HG02885 (cell line): ENCODE measurements around the gene APH1B.
"Not testable (repeated sequence)": the region's sequence is repeated elsewhere in the genome, so short reads cannot be mapped to it uniquely, and the experiment has no call there.

Experiments used
- ATAC-seq: cut with Tn5 transposase; IDR thresholded peaks from one replicate; pipeline ENCODE4 v1.9.1; 2021; ENCODE audit warnings: mild to moderate bottlenecking; ENCODE audit not compliant: unreplicated experiment, poor library complexity

The APH1B gene

DNA sequence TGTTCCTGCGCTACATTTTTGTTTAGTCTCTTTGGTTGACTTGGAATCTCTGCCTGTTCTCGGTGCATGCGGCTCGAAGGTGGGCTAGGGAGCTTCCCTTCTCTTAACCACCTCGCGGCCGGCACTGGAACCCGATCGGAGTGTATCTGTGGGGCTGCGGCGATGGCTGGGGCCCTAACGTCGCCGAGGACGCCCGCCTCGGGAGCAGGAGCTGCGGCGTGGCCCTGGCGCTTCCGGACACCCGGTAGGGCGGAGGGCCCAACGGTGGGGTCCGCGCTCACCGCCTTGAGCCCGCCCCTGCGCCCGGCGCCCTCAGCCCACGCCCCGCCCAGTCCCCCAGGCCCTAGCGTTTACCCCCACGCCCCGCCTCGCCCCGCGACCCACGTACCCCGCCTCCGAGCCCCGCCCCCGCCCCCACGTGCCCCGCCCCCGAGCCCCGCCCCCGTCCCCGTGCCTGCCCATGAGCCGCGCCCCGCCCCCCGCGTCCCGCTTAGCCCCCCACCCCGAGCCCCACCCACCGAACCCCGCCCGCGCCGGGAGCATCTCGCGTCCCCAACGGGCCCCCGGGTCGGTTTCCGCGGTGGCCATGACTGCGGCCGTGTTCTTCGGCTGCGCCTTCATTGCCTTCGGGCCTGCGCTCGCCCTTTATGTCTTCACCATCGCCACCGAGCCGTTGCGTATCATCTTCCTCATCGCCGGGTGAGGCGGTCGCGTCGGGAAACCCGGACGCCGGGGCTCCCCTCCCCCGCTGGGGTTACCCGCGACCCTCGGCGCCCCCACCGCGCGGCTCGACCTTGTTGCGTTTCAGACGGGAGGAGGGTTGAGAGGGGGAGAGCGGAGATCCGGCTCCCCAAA is at the start of gene APH1B:
TSS of gene APH1B (plus strand) at position 568 of the 855 bp plus-strand sequence. CDS start at position 587, 19 bp downstream.
- peak; percentile 83 for ATAC-seq

- no peak for ATAC-seq
Observed at GRCh38 chr15:63227689-63228088, 49.7 kb upstream of the APH1B start.

GRCh38 chr15:63231206-63231605 is 46.2 kb upstream of the APH1B start:
- no peak for ATAC-seq

DNA sequence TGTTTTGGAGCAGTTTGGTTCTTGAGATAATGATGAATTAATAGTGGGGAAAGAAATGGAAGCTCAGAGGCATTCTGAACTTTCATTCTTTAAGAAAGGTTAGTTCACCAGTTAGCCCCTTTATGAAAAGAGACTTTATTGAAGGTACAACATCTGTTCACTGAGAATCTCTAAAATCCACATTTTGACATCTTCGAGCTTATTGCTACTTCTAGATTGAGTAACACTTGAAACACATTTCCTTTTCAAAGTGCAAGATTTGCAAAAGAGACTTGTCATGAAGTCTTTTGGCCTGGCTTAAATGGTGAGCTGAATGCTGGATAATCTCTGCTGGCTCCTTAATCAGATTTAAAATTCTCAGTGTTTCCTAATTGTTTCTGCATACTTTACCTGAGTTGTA is 45.7 kb upstream of the APH1B start:
- no peak for ATAC-seq

DNA sequence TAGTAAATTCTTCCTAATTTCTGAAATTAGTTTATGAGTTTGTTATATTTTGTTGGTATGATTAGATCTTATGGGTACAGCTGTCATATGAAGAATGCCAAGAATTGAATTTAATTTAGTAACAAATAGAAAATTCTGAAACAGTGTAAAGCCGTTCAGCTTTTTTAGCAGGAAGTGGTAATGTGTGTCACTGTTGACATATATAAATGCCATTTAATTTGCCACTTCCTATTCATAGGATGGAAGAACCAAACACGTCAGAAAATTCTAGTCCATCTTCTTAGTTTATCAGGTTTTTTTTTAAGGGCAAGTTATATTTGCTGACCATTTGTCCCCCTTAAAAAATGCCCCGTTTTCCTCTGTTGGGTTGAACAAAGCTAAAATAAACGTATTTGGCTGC is 45.0 kb upstream of the APH1B start:
- no peak for ATAC-seq

GRCh38 chr15:63232943-63233342 is 44.5 kb upstream of the APH1B start:
- ATAC-seq: no peak

DNA sequence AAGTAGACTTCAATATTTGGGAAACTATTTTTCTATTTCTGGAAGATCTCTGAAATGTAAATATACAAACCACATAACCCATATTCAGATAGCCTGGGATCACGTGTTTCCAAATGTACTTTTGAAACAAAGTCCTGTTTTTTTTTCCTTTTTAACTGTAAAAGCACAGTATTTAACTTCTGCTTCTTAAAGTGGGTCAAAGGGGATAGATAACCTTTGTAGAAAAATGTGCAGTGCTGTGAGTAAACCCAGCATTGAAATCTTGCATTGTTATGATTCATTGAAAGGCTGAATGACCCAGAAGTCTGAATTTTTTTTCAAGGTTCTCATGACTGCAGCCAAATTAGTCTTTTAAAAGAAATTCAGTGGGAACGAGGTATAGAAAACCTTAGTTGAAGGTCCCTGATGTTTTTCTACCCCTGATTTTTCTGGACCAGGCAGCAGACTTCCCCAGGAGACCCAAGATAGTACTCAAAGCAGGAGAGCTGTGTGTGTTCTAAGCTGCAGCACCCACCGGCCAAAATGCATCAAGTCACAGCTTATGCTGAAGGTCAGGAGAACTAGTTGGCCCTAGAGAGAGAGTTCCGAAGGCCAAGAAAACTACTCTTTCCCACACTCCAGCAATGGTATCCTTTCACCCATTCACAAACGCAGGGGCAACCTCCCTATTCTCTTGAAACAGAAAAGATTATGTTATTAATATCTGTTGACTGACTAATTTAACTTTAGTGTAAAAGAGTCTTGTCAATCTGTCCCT is 43.6 kb upstream of the APH1B start:
- no peak for ATAC-seq

DNA sequence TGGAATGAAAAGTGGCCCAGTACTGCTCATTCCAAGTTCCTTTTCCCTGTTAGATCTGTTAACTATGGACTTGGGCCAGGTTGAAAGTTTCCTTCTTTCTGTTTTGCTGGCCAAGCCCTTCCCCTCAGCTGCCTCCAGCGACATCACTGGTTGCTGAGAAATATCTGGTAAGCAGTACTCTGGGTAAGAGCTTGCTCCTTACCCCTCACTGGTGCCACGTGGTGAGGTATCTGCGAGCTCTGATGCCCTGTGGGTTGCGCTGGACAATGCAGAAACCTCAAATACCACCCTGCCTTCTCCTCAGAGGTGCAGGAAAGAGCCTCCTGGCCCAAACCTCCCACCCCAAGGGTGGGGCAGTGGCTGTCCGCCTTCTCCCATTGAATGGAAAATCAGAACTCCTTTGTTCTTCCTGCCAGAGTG is 42.9 kb upstream of the APH1B start:
- no peak for ATAC-seq

DNA sequence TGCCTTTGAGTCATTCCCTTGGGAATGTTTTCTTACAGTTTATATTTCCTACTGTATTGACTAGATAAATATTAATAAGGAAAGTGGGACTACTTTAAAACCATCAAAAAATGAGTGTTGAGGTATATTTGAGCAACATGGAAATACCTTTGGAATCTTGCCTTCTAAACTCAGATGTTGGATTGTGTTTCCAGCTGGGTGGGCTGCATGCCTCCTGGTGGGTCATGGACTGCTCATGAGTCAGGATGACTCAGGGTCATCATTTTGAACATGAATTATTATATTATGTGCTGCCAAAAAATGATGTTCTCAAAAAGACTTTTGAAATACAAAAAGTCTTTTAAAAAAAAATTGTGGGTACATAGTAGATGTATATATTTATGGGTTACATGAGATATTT is 41.1 kb upstream of the APH1B start:
- no peak for ATAC-seq

DNA sequence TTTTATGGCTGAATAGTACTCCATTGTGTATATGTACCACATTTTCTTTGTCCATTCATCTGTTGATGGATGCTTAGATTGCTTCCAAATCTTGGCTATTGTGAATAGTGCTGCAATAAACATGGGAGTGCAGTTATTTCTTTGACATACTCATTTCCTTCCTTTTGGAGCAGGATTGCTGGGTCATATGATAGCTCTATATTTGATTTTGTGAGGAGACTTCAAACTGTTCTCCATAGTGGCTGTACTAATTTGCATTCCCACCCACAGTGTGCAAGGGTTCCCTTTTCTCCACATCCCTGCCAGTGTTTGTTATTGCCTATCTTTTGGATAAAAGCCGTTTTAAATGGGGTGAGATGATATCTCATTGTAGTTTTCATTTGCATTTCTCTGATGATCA is 40.3 kb upstream of the APH1B start:
- ATAC-seq: not testable (repeated sequence)

DNA sequence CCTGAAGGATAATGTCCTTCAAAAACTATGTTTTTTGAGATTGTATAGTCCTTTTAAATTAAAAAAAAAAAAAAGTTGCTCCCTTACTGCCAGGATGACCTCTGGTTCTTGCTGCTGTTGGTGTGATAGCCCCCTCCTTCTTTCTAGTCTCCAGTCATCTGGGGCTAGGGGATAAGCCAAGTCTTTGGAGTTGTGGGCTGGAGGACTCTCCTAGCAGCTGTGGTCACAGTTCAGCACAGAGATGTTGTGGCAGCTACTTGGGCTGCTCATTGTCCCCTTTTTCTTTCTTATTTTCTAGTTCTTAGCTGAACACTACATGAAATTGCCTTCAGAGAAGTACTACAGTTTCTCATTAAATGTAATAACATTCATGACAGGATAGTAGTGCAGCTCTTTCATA is 39.2 kb upstream of the APH1B start:
- no peak for ATAC-seq

GRCh38 chr15:63238796-63239195 is 38.6 kb upstream of the APH1B start:
- ATAC-seq: peak; percentile 48

GRCh38 chr15:63240109-63240508 is 37.3 kb upstream of the APH1B start:
- ATAC-seq: no peak

DNA sequence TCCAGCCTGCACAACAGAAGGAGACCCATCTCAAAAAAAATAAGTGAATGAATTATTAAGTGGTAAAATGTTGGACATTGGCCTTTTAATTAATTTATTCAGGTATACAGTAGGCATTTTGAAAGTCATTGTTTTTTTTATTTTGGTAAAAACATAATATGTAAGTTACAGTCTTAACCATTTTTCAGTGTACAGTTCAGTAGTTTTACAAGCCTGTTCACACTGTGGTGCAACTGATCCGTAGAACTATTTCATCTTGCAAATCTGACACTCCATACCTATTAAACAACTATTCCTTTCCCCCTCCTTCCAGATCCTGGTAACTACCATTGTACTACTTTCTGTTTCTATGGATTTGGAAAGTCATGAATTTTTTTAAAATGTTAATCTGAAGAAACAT is 36.1 kb upstream of the APH1B start:
- no peak for ATAC-seq

- no peak for ATAC-seq
Observed at GRCh38 chr15:63243101-63243500, 34.3 kb upstream of the APH1B start.

DNA sequence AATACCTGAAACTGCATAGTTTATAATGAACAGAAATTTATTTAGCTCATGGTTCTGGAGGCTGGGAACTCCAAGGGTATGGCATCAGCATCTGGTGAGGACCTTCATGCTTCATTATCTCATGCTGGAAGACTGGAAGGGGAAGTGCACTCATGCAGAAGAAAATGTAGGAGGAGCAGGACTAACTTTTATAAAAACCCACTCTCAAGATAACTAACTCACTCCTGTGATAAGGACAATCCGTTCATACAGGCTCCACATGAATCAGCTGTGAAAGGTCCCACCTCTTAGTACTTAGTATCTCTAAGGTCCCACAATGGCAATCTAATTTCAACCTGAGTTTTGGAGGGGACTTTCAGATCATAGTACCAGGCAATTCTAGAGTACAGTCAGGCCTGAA is 33.6 kb upstream of the APH1B start:
- no peak for ATAC-seq

DNA sequence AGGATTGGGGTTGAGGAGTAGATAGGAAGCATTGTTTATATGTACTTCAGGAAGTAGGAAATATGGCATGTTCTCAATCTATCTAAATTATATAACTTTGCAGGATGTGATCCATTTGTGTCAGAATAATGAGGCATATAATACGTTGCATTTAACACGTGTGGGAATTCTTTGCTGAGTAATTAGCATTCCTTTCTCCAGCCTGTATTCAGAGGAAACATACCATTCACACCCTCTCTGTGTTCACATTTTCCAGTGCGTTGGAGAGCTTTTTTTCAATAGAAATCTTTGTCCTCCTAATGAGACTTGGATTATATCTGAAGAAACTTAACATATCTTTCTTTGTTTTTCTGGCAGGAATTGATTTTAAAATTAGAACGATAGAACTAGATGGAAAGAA is 33.0 kb upstream of the APH1B start:
- no peak for ATAC-seq

DNA sequence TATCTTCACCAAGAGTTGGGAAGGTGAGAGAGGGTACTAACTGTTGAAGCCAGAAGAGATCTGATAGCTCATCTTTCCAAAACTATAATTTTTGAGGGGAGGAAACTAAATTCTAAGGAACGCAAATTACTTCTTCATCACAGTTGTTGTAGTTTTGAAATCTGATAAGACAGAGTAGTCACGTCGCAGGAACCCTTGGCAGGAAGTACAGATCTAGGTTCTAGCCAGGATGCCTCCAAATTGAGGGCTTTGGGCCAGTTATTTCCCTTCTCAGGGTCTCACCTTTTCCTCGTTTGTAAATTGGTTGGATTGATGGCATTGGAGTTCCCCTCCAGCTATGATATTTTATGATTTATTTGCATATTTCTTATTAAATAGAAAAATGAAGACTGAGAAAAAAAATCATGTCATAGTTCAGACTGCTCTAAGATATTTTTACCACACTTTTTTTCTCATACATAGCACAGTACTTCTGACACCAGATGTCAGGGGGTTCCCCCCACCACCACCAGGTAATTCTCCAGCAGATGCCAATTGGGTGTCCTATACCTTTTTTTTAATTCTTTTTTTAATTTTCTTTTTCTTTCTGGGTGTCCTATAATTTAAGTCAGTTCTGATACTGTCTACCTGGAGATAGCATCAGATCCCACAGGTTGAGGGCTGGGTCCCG is 32.3 kb upstream of the APH1B start:
- no peak for ATAC-seq

DNA sequence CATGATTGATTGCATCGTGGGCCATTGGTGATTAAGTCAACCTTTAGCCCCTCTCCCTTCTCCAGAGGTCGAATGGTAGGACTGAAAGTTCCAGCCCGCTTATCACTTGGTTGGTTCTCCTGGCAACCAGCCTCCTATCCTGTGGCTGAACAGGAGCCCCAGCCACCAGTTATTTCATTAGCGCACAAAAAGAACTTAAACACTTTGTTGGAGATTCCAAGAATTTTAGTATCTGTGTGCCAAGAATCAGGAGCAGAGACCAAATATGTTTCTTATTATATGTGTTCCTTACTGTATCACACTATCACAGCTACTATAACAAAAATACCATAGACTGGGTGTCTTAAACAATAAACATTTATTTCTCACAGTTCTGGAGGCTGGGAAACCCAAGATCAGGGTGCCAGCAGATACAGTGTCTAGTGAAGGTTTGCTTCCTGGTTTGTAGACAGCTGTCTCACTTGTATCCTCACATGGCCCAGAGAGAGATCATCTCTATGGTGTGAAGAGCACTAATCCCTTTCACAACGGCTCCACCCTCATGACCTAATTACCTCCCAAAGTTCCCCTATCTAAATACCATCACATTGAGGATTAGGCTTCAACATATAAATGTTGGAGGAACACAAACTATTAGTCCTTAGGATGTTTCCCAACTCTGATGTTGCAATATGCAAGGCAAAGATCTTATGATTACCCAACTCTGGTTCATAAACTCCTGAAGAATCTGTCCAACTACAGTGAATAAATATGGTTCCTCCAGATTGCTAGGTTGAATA is 30.5 kb upstream of the APH1B start:
- no peak for ATAC-seq

- no peak for ATAC-seq
Observed at GRCh38 chr15:63250312-63250965, 27.0 kb upstream of the APH1B start.
